ENCODE measurements around the gene CAP1. TPM values are rescaled to one million over a fixed set of nuclear protein-coding genes. Genes with fewer than 3 reads are reported as not detected.

Gene CAP1
- total and polyA plus RNA-seq, 2 of the 13 experiments (the other 11 are each of a cell fraction or from before 2014, with no cell fraction given): 174 to 195 TPM

GRCh38 chr1:40040511-40041465, at the start of gene CAP1 (continued):
- TF ChIP-seq ZNF414 (CRISPR knock-in tag; IDR thresholded peaks at IDR 0.05) (0 out of 2 replicates have a peak, but pooled peaks have one; percentile 45), MAZ (IDR thresholded peaks at IDR 0.05; ENCODE audit: borderline replicate concordance, low read depth, low read length) (peak; percentile 74; the same call in 1 of the 2 replicates), MAZ (CRISPR knock-in tag; IDR thresholded peaks at IDR 0.05; ENCODE audit: low read depth) (no peak; the same call in none of the 2 replicates), SIN3A (IDR thresholded peaks at IDR 0.05; ENCODE audit: borderline replicate concordance, low read depth, low read length) (peak; percentile 92; the same call in 1 of the 2 replicates), ZNF552 (CRISPR knock-in tag; IDR thresholded peaks at IDR 0.05; ENCODE audit: borderline replicate concordance) (no peak), USF2 (IDR thresholded peaks at IDR 0.05; ENCODE audit: low read depth, low read length) (peak; percentile 29; the same call in 1 of the 2 replicates), USF2 (CRISPR knock-in tag; IDR thresholded peaks at IDR 0.05; ENCODE audit: borderline replicate concordance) (no peak; the same call in 1 of the 2 replicates), RCOR2 (CRISPR knock-in tag; IDR thresholded peaks at IDR 0.05) (peak; percentile 36; the same call in 1 of the 2 replicates), SRSF1 (optimal IDR thresholded peaks at IDR 0.05; ENCODE audit: low read depth, low read length) (no peak), ZNF207 (IDR thresholded peaks at IDR 0.05; ENCODE audit: borderline replicate concordance) (no peak), ZNF782 (CRISPR knock-in tag; IDR thresholded peaks at IDR 0.05; ENCODE audit: borderline replicate concordance) (no peak; the same call in 1 of the 2 replicates), CREM (IDR thresholded peaks at IDR 0.05) (peak; percentile 8; the same call in 1 of the 2 replicates), CREM (CRISPR knock-in tag; IDR thresholded peaks at IDR 0.05) (no peak), FLYWCH1 (CRISPR knock-in tag; IDR thresholded peaks at IDR 0.05) (no peak), ZNF572 (CRISPR knock-in tag; IDR thresholded peaks at IDR 0.05) (no peak), ZNF280D (CRISPR knock-in tag; IDR thresholded peaks at IDR 0.05) (peak; percentile 23; the same call in 1 of the 2 replicates), ZNF569 (CRISPR knock-in tag; IDR thresholded peaks at IDR 0.05; ENCODE audit: borderline replicate concordance) (no peak), SALL1 (CRISPR knock-in tag; IDR thresholded peaks at IDR 0.05) (peak; percentile 9; the same call in 1 of the 2 replicates), JUNB (CRISPR knock-in tag; IDR thresholded peaks at IDR 0.05; ENCODE audit: borderline replicate concordance) (no peak), ZNF138 (CRISPR knock-in tag; IDR thresholded peaks at IDR 0.05; ENCODE audit: low read depth) (no peak; the same call in 1 of the 2 replicates), ZNF546 (CRISPR knock-in tag; conservative IDR thresholded peaks at IDR 0.05) (no peak), LCORL (IDR thresholded peaks at IDR 0.05) (no peak), LCORL (CRISPR knock-in tag; IDR thresholded peaks at IDR 0.05) (0 out of 2 replicates have a peak, but pooled peaks have one; percentile 47)
